HG03108 (cell line): ENCODE data around the gene POFUT2.

Experiments used
- ATAC-seq: cut with Tn5 transposase; IDR thresholded peaks from one replicate; pipeline ENCODE4 v1.9.1; 2021; ENCODE audit warnings: moderate library complexity; ENCODE audit not compliant: unreplicated experiment

Gene POFUT2

GRCh38 chr21:45250914-45251634 lies 36.6 kb downstream of the POFUT2 start:
- ATAC-seq: no peak

- no peak for ATAC-seq
These were observed 37.4 kb downstream of the POFUT2 start for GRCh38 chr21:45250272-45250671.

DNA sequence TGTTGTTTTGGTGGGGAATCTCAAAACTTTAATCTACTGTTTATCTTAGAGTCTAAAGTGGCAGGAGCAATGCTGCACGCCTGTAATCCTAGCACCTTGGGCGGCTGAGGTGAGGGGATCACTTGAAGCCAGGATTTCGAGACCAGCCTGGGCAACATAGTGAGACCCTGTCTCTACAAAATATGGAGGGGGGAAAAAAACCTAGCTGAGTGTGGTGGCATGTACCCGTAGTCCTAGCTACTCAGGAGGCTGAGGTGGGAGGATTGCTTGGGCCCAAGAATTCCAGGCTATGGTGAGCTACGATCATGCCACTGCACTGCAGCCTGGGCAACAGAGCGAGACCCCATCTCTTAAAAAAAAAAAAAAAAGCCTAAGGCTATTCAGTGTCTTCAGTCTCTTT lies 38.1 kb downstream of the POFUT2 start:
- ATAC-seq: no peak

DNA sequence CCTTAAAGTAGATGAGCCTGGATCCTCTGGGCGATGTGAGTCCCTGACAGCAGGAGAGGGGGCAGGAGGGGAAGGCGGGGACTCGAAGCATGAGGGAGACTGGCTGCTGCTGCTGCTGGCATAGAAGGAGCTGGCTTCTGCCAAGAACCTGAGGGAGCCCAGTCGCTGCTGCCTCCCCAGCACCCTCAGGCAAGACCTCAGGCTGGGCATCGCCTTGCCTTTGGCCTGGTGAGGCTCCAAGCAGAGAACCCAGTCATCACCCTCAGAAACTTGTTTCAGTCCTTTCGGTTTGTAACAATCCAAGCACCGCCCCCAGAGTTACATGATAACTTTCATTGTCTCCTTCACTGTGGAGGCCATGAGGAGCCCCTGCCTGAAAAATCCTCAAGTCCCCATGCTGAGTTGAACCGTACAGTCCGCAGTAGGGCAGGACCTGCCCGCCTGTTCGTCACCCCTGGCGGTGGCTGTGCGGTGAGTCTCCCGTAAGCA lies 38.8 kb downstream of the POFUT2 start:
- no peak for ATAC-seq

DNA sequence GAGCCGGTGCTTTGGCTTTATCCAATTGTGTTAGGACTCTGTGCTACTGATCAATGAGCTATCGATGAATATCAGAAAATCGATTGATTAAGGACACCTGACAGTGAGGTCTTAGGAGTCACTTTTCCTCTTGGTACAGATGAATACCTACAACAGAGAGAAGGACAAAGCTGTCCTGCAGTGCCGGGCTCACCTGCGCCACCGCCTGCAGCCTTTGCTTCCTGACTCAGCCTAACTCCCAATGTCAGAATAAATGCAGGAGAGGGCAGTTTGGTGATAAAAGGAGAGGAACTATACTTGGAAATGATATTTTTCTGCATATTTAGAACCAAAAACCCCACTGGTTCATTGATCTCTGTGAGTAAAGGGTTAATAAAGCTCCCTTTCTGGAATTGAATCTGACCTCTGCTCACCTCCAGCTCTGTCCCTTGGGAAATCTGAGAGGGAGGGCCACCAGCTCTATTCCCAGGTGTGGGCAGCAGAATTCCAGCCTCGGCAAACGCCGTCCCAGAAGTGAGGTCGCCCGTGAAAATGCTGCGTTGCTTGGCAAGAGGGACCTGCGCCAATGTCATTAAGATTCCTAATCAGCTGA lies 39.3 kb downstream of the POFUT2 start:
- ATAC-seq: no peak

DNA sequence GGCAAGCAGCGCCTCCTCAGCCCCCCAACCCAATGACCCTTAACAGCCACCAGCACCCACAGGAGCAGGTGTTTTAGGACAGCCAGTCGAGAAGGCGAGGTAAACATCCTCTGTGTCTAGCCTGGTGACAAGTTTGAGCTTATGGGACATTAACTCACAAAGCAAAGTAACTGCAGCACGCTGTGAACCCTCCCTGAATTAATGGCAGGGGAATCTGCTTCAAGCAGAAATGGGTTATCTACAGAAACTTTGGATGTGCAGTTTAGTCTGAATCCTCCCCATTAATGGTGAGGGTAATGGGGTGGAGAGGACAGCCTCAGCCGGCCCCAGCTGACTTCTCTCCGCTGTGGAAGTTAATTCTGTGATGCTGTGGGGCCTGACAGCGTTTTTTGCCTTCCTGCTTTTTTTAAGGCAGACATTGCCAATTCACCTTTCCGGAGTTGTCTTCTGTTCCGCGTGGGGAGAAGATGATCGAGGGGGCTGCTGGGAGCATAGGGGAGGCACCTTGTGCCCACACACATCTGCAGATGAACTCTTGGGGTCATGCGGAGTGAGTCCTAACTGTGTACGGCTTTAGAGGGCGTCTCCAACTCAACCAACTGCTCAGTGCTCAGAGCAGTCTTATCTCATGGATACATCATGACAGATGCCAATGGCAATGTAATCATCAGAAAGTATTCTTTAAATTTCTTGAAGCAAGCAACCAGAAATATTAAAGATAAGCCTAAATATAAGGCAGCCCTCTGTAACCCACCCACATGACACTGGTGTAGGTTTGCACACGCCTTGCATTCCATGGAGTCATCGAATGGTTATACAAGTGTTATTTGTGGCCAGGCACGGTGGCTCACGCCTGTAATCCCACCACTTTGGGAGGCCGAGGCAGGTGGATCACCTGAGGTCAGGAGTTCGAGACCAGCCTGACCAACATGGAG lies 41.0 kb downstream of the POFUT2 start:
- ATAC-seq: no peak

DNA sequence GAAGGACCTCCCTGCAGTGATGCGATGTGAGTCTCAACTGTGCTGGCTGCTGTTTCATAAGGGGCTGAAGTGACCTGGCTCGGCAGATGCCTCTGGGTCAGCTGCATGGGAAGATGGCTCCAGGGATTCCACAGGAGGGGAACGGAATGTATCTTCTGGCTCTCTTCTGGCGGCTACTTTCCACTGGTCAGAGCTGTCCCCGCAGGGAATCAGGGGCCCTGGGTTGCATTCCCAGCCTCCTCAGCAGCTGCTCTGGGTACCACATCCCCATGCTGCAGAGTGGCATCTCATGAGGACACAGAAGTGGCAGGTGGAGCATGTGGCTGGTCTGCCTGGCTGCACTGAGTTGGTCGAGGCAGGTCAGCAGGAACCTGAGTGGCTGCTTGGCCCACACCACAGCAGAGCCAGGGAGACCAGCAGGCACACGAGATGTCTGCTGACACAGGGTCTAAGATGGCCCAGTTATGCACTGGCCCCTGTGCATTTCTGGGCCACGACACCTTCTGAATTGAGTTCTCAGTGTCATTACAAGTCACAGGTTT lies 42.8 kb downstream of the POFUT2 start:
- ATAC-seq: no peak

GRCh38 chr21:45243603-45244002 lies 44.1 kb downstream of the POFUT2 start:
- ATAC-seq: no peak

DNA sequence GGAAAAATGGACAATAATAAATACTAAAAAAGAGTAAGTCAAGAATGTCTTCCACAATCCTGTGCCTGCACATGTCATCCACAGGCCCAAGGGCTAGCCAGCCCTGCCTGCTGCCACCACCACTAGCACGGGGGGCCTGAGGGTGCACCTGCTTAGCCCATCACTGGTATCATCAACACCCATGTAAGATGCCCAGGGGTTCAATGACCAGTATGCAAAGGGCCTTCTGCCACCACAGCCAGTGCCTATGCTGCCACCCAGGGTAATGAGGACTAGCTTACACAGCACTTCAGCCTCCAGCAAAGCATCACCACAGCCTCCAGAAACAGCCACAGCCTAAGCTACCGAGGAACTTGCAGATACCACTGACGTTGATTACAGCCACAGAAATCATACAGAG lies 46.3 kb downstream of the POFUT2 start:
- no peak for ATAC-seq

- ATAC-seq: no peak
These were observed 50.3 kb downstream of the POFUT2 start for GRCh38 chr21:45237401-45237800.

DNA sequence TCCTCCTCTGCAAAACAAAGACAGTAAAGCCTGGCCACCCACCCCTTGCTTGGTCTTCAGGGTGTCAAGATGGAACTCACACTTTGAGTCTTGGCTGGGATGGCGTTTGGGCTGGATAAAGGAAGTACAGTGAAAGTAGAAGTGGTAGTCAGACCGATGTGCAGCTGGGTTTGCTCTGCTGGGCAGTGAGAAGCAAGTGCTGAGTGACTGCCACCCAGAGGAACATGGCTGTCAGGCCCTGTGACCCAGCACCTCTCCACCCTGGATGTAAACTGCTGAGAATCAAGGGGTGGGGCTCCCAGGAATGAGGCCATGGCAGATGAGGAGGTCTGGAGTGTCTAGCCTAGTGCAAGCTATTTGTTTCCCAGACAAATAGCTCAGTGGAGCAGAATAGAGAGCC lies 51.2 kb downstream of the POFUT2 start:
- no peak for ATAC-seq

DNA sequence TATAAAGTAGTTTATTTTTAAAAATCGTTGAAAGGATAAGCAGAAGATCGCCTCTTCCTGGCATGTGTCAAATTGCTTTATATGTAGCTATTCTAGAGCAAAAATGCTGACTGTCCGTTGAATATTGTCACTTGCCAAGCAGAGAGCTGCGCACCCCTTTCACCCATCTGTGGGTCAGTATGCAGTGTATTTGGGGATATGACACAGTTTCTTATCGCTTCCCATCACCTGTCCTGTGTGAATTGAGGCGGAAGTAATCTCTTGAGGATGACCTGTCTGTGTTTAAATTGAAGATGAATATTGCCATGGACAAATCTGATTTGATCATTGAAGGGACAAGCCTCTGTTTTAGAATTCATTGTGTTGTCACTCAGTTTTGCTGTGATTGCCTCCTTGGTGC lies 52.2 kb downstream of the POFUT2 start:
- ATAC-seq: no peak

- ATAC-seq: no peak
These were observed 52.7 kb downstream of the POFUT2 start for GRCh38 chr21:45234965-45235364.

DNA sequence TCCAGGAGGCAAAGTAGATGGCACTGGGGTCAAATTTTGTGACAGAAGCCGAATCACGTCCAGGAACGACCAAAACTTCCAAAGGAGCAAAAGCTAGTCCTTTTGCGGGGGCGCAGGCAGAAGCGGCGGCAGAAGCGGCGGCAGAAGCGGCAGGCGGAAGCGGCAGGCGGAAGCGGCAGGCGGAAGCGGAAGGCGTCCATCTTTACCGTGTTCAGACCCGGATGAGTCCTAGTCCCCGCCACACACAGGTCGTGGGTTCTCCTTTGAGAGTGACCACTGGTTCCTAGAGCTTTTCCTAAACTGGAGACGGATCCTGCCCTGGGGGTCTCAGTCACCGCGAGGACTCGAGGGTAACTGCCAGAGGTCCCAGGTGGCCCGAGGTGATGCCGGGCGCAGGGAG lies 53.6 kb downstream of the POFUT2 start:
- ATAC-seq: no peak

DNA sequence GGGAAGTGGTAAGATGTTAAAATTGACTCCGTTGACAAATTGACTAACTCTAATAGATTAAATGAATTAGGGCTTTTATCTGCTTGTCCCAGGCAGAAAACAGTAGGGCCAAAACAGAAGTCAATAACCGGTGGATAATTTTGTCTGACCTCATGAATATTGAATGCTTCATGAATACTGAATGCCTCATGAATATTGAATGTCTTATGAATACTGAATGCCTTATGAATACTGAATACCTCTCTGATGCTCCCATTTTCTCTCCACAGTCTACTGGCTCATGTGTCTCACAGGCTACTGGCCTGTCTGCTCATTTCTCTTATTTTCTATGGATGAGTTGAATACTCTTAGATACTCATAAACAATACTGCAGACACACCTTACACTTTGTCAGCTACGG lies 56.0 kb downstream of the POFUT2 start:
- ATAC-seq: no peak

DNA sequence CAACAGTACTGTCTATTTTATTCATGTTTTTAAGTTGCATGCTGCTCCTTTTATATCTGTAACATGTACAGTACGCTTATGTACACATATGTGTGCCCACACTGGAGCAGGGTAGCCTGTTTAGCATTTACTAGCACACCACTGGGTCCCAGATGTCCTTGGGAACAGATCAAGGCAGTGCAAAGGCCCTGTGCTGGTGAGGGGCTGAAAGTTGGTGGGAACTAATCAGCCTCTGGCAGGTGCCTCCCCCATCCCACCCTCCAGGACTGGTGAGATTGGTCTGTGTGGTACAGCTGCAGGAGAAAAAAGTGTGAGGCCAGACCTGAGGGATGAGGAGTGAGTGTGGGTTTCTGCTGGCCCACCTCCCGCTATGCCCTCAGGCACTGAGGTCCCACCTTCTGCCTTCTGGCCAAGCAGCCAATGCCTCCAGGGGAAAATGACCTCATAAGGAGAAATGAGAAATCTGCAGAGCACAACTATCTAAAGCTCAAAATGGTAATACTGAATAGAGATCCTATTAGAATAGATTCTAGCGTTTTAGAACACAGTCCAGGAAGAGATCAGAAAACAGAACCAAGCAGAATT lies 58.9 kb downstream of the POFUT2 start:
- no peak for ATAC-seq

- no peak for ATAC-seq
These were observed 59.5 kb downstream of the POFUT2 start for GRCh38 chr21:45228171-45228641.

DNA sequence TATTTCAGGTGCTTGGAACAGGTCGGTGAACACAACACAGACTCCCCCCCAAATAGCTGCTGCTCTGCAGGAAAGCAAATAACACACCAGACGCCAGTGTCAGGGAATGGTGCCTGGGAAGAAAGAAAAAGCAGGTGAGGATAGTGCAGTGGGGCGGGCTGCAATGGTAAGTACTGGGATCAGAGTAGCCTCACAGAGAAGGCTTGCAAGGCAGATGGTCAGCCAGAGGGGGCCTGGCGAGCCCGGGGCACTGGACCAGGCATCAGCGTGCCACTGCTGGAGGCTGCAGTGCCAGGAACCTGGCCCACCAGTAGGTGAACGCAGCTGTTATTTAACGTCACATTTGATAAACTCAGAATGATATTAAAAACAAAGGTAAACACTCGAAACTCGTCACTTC lies 60.0 kb downstream of the POFUT2 start:
- no peak for ATAC-seq

- no peak for ATAC-seq
These were observed 61.0 kb downstream of the POFUT2 start for GRCh38 chr21:45226540-45227326.

DNA sequence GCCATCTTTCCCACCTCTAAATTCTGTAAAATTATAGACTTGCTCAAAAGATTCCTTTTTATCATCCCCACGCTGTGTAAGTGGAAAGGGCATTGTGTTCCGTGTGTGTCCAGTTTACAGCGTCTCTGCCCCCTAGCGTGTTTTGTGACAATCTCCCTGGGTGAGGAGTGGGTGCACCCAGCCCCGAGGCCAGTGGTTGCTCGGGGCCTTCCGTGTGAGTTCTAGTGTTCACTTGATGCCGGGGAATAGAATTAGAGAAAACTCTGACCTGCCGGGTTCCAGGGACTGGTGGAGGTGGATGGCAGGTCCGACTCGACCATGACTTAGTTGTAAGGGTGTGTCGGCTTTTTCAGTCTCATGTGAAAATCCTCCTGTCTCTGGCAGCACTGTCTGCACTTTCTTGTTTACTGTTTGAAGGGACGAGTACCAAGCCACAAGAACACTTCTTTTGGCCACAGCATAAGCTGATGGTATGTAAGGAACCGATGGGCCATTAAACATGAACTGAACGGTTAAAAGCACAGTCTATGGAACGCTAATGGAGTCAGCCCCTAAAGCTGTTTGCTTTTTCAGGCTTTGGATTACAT lies 61.9 kb downstream of the POFUT2 start:
- no peak for ATAC-seq
